LNCaP clone FGC (cell line): Measurements from ENCODE around the gene FMN1.

ENCODE experiments used
- DNase-seq: peaks from one replicate; pipeline ENCODE4 v3.0.0-alpha.2; 2011; ENCODE audit warnings: low read depth
- H3K4me3 ChIP-seq: 2 replicates; pipeline ENCODE4 v1.5.1; 2011; ENCODE audit warnings: mild to moderate bottlenecking, low read depth, low read length, control low read depth
- CTCF ChIP-seq: IDR thresholded peaks from 2 replicates; pipeline ENCODE4 v1.5.1; 2012; ENCODE audit warnings: mild to moderate bottlenecking; ENCODE audit not compliant: control insufficient read depth, insufficient read depth; ENCODE audit errors: extremely low read depth

The FMN1 gene

DNA sequence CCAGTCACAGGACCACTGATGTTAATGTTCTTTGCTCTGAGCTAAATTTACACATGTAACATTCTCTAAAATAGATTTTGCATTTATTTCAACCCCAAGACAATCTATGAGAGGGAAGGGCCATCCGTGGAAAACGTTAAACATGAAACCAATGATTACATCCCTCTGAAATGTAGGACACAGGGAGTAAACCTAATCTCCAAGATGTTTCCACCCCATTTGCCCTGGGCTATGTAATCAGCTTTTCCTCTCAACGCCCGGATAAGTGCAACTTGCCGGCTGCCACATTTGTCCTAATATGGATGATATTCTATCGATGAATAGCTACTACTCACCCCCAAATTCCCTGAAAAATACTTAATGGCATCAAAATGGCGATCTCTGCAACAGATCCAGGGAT is 6.4 kb upstream of the FMN1 start:
- no peak overlapping the region for H3K4me3 ChIP-seq
- DNase-seq = no peak
- no peak for TF ChIP-seq CTCF

- no peak for TF ChIP-seq CTCF
- no peak overlapping the region for H3K4me3 ChIP-seq
- DNase-seq = no peak
Measured at GRCh38 chr15:33200444-33200843, 5.9 kb upstream of the FMN1 start.

- H3K4me3 ChIP-seq = no peak overlapping the region
- TF ChIP-seq CTCF = no peak
- DNase-seq = no peak
Measured at GRCh38 chr15:33198541-33198940, 4.0 kb upstream of the FMN1 start.

DNA sequence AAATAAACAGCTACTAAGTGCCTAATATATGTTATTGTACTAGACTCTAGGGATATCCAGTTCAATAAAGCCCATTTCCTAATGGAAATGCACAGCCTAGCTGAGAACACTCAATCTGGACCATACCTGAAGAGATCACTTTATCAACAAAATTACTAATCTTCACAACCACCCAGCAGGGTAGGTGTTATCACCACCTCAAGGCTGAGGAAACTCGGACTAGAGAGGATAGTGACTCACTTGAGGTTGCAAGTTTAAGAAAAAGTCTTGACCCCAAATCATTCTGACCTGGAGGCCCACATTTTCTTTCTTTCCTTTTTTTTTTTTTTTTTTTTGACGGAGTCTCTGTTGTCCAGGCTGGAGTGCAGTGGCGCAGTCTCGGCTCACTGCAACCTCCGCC is 3.1 kb upstream of the FMN1 start:
- no peak for TF ChIP-seq CTCF
- H3K4me3 ChIP-seq = no peak overlapping the region
- DNase-seq = no peak

DNA sequence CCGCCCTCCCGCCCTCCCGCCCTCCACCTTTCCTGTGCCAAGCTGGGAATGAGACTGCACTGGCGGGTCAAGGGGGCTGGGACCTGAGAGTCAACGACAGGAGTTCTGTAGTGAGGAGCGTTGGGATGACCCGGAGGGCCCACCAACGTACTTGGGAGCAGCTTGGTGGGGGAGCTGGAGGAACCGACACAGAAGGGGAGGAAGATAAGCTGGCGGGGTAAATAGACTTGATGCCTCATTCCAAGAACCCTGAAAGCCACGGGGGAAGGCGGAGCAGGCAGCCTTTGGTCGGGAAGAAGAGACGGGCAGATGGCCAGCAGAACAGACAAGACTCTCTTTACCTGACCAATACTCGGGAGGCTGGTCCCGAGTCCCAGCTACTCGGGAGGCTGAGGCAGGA is 277 bp downstream of the FMN1 start:
- TF ChIP-seq CTCF = no peak
- no peak overlapping the region for H3K4me3 ChIP-seq
- DNase-seq = no peak

- H3K4me3 ChIP-seq = no peak overlapping the region
- TF ChIP-seq CTCF = no peak
- DNase-seq = no peak
Measured at GRCh38 chr15:33191591-33191990, 2.9 kb downstream of the FMN1 start.

GRCh38 chr15:33190539-33190938 is 4.0 kb downstream of the FMN1 start:
- TF ChIP-seq CTCF = no peak
- DNase-seq = no peak
- no peak overlapping the region for H3K4me3 ChIP-seq
